NCI-H510A (cell line): ENCODE results near the gene PTPRK.

Experiments used
- DNase-seq: peaks from one replicate; lab custom pipeline; 2025; lab: John Stamatoyannopoulos, UW

The PTPRK gene

DNA sequence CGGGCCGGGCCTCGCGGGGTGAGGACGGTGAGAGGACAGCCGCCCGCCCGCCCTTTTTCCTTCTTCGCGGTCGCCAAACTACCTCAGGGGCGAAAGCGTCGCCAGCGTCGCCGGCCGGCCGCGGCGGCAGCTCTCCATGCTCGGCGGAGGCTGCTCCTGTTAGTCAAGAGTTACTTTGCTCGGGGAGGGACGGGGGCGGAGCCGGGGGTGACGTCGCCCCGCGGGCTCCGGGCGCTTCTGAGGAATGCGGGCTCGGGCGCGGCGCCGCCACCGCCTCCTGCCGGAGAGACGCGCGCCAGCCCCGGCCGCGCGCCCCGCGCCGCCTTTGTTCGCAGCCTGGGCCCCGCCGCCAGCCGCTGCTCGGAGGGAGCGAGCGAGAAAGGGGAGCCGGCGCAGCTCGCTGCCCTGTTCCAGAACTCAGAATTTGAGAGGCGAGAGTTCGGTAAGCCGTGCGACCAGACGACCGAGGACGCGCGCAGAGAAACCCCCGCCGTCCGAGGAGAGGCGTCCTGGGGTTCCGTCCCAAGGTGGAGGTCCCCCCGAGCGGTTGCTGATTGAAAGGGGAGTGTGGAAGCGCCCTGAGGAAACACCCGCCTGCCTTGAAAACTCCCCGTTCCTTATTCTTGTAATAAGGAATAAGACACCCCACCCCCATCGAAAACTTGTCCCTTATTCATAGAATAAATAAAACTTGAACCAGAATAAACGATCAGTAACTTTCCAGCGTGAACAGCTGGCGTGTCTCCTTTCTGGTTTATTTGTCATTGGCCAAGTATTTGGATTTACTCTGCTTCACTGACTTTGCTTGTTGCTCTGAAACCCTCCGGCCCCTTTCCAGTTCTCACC, at the start of gene PTPRK:
TSS of gene PTPRK (minus strand) at position 164 of the 846 bp plus-strand sequence. CDS start 241 bp downstream, outside the sequence.
- peak; percentile 46 for DNase-seq

DNA sequence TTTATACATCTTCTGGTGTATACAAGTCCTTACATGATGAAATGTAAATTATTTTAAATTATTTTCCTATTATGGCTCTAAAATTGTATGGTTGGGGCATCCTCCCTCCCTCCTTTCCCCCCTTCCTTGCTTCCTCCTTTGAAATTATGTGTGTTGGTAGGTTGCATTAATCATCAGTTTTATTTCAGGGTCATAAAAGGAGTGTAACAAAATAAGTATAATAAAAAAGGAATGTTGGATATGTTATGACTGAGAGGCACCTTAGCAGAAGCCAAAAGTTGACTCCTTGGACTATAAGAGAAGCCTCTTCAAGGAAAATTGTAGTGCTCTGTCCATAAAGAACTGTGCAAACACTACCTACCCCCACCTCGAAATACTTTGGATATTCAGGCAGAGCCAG, 46.6 kb upstream of the PTPRK start:
- no peak for DNase-seq

GRCh38 chr6:128560966-128561365, 40.6 kb upstream of the PTPRK start:
- DNase-seq = no peak

DNA sequence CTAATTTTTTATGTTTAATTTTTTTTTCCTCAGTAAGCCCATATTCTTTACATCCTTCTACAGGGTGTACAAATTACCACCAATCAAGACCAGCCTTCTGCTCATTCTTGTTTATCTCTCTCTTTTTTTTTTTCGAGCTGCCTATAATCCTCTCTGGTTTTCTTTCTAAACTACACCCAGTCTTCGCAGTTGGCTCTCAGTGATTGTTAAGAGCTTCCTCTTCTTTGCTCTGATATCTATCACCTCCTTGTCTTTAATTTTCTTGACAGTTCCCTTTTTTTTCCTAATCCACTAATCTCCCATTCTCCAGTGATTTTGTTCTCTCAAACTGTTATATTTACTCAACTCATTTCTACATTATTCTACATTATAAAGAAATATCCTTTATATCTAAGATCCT, 38.5 kb upstream of the PTPRK start:
- DNase-seq = no peak

- DNase-seq = no peak
These were observed 37.6 kb upstream of the PTPRK start for GRCh38 chr6:128558021-128558420.

GRCh38 chr6:128557081-128557480, 36.7 kb upstream of the PTPRK start:
- no peak for DNase-seq

DNA sequence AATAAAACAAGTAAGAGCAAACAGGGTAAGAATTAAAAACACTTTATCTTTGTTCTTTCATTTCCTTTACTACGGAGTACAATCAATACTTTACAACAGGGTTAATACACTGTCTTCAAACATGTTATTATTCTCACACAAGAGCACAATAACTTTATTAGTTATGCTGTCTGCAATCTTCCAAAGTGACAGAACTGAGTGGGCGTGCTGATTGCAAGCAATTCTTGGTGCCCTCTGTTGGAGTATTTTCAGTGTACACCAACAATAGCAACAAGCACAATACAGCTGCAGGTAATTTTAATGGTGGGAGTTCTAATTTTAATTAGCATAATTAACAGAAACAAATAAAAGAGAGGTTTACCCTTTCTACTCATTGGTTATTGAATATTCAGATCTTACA, 33.9 kb upstream of the PTPRK start:
- no peak for DNase-seq

DNA sequence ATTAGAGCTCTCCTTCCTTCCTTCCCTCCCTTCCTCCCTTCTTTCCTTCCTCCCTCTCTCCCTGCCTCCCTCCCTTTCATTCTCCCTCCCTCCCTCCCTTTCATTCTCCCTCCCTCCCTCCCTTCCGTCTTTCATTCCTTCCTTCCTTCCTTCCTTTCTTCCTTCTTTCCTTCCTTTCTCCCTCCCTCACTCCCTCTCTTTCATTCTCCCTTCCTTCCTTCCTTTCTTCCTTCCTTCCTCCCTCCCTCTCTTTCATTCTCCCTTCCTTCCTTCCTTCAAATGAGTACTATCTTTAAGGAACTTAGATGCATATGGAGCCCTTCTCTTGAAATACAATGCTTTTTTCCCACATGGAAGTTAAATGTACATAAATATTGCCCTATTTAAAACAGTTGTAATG, 20.9 kb upstream of the PTPRK start:
- DNase-seq = no peak

GRCh38 chr6:128538763-128539162, 18.4 kb upstream of the PTPRK start:
- no peak for DNase-seq

- no peak for DNase-seq
These were observed 12.4 kb upstream of the PTPRK start for GRCh38 chr6:128532827-128533226.

DNA sequence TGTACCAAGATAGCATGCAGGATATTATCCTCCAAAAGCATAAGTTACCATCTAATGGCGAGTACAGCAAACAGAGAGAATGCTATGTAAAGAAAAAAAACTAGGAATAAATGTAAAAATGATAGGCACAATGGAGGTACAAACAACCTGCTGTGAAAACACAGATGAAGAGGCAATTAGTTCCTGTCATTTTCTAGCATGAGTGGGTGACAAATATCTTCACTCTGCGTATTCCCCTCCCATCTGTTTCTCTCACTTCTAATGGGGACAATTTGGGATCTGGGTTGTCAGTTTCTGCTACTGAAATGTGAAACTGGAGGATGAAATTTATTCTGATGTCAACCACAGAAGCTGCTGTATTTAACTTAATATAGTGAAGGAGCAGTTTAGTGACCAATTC, 11.7 kb upstream of the PTPRK start:
- DNase-seq = no peak

DNA sequence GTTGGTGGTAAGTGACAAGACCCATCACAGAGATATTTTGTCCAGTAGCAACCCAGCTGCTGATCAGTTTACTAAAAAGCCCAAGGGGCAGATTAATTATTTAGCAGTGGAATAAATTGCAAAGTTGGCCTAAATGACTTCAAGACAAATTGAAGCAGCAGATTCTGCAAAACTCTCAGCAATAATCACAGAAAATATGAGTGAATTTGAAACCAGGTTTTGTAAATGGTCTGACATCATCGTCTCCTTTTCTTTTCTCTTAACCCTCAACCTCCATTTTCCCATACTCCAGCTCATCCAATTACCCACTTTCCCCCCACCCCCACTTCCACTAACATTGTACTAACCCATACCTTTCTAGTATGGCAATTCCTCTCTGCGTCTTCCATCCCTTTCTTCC, 11.3 kb upstream of the PTPRK start:
- DNase-seq = no peak

GRCh38 chr6:128528241-128528640, 7.8 kb upstream of the PTPRK start:
- no peak for DNase-seq

DNA sequence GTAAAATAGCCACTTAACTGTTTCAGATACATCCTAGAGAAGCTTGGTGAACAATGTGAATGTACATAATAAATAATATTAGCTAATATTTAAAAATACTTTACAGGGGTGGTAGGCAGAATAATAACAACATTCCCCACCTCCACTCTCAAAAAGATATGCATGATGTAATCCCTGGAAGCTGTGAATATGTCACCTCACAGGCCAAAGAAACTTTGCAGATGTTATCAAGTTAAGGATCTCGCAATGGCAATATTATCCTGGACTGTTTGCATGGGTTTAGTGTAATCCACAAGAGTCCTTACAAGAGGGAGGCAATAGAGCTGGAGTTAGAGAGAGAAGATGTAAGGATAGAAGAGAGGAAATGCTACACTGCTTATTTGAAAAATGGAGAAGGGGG, 7.0 kb upstream of the PTPRK start:
- no peak for DNase-seq

DNA sequence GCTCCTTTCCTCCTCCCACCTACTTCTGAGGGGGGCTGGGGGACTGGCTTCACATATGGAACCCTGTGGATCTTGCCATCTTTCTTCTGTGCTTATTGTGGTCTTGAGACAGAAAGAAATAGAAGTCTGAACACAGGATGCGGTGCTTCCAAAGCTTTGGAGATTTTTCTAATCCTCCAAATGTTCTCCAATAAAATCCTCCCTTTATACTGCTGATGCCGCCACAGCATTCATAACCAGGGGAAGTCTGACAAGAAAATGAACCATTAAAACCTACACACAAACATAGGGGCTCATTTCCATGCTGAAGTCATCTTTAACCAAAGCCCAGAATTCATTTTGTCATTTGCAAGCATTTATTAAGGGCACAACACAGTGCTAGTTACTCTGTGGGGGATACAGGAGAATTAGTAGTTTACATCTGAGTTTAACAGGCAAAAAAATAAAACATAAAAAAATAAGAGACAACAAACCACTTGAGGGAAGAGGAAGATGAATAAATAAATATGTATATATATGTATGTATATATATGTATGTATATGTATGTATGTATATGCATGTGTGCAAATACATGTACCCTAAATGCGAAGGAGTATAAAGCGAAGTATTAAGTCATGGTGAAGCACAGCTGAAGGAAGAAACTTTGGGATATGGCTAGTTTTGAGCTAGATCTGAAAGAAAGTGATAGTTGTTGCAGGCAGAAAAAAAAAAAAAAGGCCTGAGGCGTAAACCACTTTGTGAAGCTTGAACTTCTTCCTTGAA, 5.9 kb upstream of the PTPRK start:
- no peak for DNase-seq

DNA sequence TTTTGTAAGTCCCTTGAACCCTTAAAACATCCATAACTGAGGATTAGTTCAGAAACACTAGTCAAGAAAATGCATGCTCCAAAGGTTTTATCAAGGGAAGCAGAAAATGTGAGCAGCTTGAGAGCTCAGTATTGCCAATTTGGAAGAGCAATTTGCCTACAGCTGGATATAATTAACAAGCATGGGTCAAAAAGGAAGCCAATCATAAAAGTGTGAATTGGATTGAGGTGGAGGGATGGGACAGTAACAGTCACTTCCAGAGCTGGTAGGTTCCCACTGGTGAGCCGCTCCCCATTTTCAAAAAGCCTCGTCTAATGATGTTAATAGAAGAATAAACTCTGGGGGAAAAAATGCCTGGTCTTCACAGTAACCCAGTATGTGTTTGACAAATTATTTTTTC, 5.0 kb upstream of the PTPRK start:
- no peak for DNase-seq

GRCh38 chr6:128521282-128521632, 858 bp upstream of the PTPRK start:
- DNase-seq = no peak

DNA sequence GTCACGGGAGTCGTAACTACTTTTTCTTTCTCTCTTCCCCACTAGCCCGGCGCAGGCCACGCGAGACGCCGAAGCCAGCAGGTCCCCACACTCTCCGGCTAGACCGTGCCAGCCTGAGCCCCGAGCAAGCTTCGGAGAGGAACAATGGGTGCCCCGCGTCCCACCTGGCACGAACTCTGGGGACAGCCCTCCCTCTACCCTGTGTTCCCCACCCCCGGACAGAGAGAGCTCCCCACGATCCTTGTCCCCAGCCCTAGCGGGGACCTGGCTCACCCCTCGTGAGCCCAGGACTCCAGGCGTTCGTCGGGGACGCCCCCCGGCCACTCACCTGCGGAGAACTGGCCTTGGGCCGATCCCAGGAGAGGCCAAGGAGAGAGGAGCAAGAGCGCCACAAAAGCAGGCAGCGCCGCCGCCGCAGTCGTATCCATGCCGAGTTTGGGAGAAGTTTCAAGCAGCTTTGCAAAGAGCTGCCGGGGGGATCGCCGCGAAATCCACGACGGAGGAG, 416 bp downstream of the PTPRK start:
- no peak for DNase-seq

- peak; percentile 31 for DNase-seq
These were observed 1.1 kb downstream of the PTPRK start for GRCh38 chr6:128519132-128519930.

DNA sequence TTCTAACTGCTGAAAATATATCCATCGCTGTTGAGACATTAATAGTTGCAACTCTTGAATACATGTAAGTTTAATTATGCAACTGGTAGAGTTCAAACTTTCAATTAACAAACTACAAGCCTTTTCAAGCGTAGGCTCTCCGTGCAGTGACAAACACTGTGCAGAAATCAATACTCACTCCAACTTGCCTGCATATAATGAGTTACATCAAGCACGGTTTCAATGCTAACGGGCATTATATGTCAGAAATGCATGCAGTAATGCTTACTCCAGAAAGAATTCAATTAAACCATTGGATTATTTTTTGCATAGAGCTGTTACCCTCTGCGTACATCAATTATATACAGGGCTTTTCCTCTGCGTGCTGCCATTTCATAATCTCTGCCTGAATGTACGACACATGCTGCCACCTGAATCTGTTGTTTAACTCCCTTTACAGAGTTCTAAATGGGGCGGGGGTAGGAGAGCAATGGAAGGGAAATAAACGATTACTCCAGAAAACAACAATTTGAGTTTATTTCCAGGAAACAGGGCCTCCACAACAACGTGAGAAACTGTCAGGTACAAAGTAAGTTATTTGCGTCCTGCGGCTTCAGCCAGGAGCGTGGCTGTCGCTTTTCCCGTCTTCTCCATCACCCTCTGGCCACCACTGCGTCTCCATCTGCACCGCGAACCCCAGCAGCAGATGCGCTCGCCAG, 1.8 kb downstream of the PTPRK start:
- no peak for DNase-seq

GRCh38 chr6:128517124-128517523, 3.3 kb downstream of the PTPRK start:
- no peak for DNase-seq

DNA sequence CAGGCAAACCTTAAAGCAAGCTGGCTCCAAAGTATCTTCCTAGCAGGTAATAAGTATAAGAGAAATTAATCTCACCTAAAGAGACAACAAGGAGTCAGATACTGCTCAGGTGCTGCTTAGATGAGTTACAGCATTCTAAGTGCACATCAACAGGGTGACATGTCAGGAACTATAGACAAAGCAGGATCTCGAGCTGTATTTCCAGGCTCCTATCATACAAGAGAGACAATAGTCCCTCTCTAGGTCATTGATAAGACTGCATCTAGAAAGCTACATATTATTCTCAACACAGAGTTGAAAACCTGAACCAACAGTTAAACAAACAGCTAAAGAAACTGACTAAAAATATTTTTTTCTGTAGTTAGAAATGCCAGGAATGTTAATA, 3.9 kb downstream of the PTPRK start:
- DNase-seq = no peak
